ENCODE measurements around the gene CSRP1.

DNA sequence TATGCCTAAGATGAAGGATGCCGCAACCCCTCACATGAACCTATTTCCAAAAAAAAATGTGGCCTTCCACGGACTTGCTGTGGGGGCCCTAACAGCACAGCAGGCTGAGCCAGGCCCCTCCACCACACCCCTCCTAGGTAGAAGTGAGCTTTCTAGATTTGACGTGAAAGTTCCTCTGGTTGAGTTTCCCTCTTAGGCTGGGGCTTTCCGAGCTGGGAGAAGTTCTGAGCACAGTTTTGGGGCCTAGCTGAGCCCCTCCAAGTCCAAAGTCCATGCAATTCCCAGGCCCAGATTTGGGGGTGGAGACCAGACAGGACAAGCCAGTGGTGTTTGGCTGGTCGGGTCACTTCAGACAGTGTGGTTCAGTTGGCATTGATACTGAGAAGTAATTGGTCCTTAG is 24.2 kb downstream of the CSRP1 start:
- TF ChIP-seq, protein P1, sequence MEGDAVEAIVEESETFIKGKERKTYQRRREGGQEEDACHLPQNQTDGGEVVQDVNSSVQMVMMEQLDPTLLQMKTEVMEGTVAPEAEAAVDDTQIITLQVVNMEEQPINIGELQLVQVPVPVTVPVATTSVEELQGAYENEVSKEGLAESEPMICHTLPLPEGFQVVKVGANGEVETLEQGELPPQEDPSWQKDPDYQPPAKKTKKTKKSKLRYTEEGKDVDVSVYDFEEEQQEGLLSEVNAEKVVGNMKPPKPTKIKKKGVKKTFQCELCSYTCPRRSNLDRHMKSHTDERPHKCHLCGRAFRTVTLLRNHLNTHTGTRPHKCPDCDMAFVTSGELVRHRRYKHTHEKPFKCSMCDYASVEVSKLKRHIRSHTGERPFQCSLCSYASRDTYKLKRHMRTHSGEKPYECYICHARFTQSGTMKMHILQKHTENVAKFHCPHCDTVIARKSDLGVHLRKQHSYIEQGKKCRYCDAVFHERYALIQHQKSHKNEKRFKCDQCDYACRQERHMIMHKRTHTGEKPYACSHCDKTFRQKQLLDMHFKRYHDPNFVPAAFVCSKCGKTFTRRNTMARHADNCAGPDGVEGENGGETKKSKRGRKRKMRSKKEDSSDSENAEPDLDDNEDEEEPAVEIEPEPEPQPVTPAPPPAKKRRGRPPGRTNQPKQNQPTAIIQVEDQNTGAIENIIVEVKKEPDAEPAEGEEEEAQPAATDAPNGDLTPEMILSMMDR (IDR thresholded peaks at IDR 0.05), result no peak
- TF ChIP-seq POLR2A (IDR thresholded peaks at IDR 0.05), result no peak

All from right lobe of liver (tissue), 4 donors.